Gastrocnemius medialis (tissue), 4 donors: ENCODE results near the gene PHC2. TPM values are rescaled to one million over a fixed set of nuclear protein-coding genes. Genes with fewer than 3 reads are reported as not detected.

Experiments used
- ATAC-seq, 2 donors: fragments of 150-250 bp; one replicate each; pipeline ENCODE4 v1.9.1; 2016
- DNase-seq, 2 donors: peaks; one replicate each; pipeline ENCODE4 v3.0.0-alpha.2; 2019
- H3K27ac ChIP-seq, 4 donors: fragments of 200-600 bp; sonication (generic); 1 replicate in 1 of 4; 2 replicates in 3 of 4; pipeline ENCODE4 v1.5.1; 2016 to 2018; ENCODE audit warnings: mild to moderate bottlenecking in 2 of 4, moderate library complexity in 1 of 4
- H3K27me3 ChIP-seq, 3 donors: fragments of 200-600 bp; sonication (generic) in 2 of 3; 1 replicate in 1 of 3; 2 replicates in 2 of 3; pipeline versions ENCODE4 v1.5.1 to v1.6.0; 2016 to 2019; ENCODE audit warnings: mild to moderate bottlenecking in 1 of 3, moderate library complexity in 1 of 3
- H3K36me3 ChIP-seq, 2 donors: fragments of 200-600 bp; sonication (generic) in 1 of 2; one replicate each; pipeline ENCODE4 v1.5.1; 2017 to 2018
- H3K4me1 ChIP-seq, 2 donors: fragments of 200-600 bp; sonication (generic) in 1 of 2; one replicate each; pipeline ENCODE4 v1.5.1; 2016 to 2017; ENCODE audit warnings: mild to moderate bottlenecking in 2 of 2
- H3K4me3 ChIP-seq, 4 donors: fragments of 200-600 bp; sonication (generic) in 3 of 4; 1 replicate in 1 of 4; 2 replicates in 3 of 4; pipeline ENCODE4 v1.5.1; 2016 to 2019; ENCODE audit warnings: mild to moderate bottlenecking in 2 of 4
- H3K9me3 ChIP-seq, 3 donors: fragments of 200-600 bp; sonication (generic) in 2 of 3; 1 replicate in 1 of 3; 2 replicates in 2 of 3; pipeline ENCODE4 v1.5.1; 2016 to 2019
- POLR2A ChIP-seq, 2 donors: fragments of 450-650 bp; IDR thresholded peaks; one replicate each; pipeline ENCODE4 v1.6.1; 2017; ENCODE audit warnings: antibody characterized with exemption in 2 of 2, mild to moderate bottlenecking in 2 of 2, moderate library complexity in 2 of 2
- in situ Hi-C, 4 donors: fragments of 200-750 bp; cut with MboI; loops; one replicate each; pipeline versions ENCODE4 v1.15.0 to v1.8.0; 2017; ENCODE audit warnings: low sequenced_read_pairs in 4 of 4
- intact Hi-C: fragments of 100-400 bp; cut with DNase I; formaldehyde crosslinking; loops from one replicate; pipeline ENCODE4 v1.15.1; 2023; ENCODE audit warnings: low total_unique reads
- total RNA-seq, 4 donors: library from RNA; depleted of rRNA; stranded (reverse); fragments of >200 nt; gene quantifications; one replicate each; pipeline versions ENCODE4 v1.1.0 to v1.2.3, GENCODE V29; 2016
- TF ChIP-seq, protein P1 (sequence below), 5 experiments: fragments of 450-650 bp in 3 of 5; fragments of 200-600 bp in 2 of 5; sonication (generic) in 2 of 5; IDR thresholded peaks in 4 of 5; conservative IDR thresholded peaks in 1 of 5; 1 replicate in 4 of 5; 2 replicates in 1 of 5; pipeline ENCODE4 v1.5.1; 2016 to 2019; ENCODE audit warnings: antibody characterized with exemption in 5 of 5, mild to moderate bottlenecking in 3 of 5, moderate library complexity in 3 of 5

The PHC2 gene
- total RNA-seq, 4 donors from 2014 or later = 318 to 516 (median 364) TPM

DNA sequence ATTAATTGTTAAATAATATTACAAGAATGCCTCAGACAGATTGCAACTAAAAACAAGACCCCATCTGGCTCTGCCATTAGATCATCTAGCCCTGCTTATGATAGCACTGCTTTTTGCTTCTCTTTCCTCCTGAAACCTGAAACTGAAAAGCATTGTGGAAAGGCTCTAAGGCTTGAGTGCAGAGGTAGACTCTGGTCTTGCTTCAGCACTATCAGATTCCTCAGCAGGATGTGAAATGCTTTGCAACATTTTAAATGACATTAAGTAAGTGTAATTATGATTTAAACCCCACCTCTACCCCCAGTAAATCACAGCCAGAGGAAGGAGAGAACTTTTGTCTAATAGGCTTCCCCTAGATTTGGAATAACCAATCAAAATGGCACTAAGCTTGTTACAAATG lies 32.9 kb downstream of the PHC2 start:
- intact Hi-C loops = no loop called here
- H3K36me3 ChIP-seq = no peaks in the 10 kb centered on the region
- no peak for ATAC-seq
- H3K4me1 ChIP-seq = peaks cover 37 to 46% of the 10 kb centered on the region in 2 donors
- H3K27me3 ChIP-seq = no peaks in the 10 kb centered on the region
- H3K9me3 ChIP-seq = no peaks in the 10 kb centered on the region
- TF ChIP-seq, protein P1, sequence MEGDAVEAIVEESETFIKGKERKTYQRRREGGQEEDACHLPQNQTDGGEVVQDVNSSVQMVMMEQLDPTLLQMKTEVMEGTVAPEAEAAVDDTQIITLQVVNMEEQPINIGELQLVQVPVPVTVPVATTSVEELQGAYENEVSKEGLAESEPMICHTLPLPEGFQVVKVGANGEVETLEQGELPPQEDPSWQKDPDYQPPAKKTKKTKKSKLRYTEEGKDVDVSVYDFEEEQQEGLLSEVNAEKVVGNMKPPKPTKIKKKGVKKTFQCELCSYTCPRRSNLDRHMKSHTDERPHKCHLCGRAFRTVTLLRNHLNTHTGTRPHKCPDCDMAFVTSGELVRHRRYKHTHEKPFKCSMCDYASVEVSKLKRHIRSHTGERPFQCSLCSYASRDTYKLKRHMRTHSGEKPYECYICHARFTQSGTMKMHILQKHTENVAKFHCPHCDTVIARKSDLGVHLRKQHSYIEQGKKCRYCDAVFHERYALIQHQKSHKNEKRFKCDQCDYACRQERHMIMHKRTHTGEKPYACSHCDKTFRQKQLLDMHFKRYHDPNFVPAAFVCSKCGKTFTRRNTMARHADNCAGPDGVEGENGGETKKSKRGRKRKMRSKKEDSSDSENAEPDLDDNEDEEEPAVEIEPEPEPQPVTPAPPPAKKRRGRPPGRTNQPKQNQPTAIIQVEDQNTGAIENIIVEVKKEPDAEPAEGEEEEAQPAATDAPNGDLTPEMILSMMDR (IDR thresholded peaks at IDR 0.05 in 4 of 5, conservative IDR thresholded peaks at IDR 0.05 in 1 of 5) = no peak
- no peak for TF ChIP-seq POLR2A (IDR thresholded peaks at IDR 0.05)
- in situ Hi-C loops = no loop called here
- H3K4me3 ChIP-seq = no peak overlapping the region
- no peak for DNase-seq
- no peak overlapping the region for H3K27ac ChIP-seq

DNA sequence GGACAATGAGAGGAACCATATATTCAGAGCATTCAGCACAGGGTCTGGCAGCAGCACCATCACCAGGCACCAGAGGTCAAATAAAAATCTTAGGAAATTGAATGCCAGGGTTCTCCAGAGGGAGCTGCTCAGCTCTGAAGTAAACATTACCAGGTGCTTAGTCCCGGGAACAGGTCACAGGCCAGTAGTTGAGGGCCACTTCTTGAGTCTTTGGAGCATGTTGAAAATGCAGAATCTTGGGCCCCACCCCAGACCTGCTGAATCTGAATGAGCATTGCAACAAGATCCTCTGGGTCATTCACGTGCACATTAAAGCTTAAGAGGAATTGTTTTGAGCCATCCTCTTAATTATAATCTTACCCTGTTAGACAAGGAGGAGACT lies 33.8 kb downstream of the PHC2 start:
- Histone ChIP-seq H3K9me3 (no peaks in the 10 kb centered on the region), H3K4me1 (peaks cover 41 to 49% of the 10 kb centered on the region in 2 donors), H3K27me3 (no peaks in the 10 kb centered on the region), H3K4me3 (no peak overlapping the region), H3K27ac (no peak overlapping the region), H3K36me3 (no peaks in the 10 kb centered on the region)
- DNase-seq (no peak), ATAC-seq (no peak)
- in situ Hi-C loops (no loop called here), intact Hi-C loops (no loop called here)
- TF ChIP-seq, protein P1 (IDR thresholded peaks at IDR 0.05 in 4 of 5, conservative IDR thresholded peaks at IDR 0.05 in 1 of 5) = no peak
- no peak for TF ChIP-seq POLR2A (IDR thresholded peaks at IDR 0.05)

DNA sequence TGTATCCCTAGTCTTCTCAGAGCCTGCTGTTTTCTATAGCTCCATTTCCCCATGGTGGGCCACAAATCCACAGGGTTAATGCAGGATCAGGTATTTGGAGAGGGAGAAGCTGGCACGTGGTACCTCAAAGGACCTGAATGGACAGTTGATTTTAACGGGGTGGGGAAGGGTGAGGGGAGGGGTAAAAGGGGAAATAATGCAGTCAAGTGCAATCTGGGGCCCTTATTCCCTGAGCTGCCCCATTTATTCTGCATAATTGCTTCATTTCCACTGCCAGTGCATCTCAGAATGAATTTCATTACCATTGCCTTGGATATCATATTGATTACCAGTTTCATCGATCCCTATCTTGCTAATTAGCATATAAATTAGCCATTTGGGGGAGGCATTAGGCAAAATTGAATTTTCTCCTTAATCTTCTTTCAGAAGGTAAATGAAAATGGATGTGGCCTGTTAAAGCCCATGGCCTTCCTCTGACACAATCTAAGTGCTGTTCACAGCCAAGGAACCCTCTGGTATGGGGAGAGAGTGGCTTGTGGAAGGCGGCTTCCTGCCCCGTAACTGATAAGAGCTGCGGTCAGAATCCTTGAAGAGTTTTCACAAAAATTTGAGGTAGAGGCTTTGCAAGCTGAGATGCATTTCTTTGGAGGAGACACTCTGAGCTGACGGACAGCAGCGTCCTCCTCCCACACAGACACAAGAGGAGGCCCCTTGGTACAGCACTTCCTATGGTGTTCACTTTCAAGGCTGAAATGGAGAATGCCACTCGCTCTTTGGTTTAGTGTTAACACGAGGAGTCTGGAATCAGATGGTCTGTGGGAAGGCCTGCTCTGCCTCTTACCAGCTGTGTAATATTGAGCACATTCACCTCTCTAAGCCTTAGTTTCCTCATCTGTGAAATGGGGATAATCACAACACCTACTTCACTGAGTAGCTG lies 34.4 kb downstream of the PHC2 start:
- no peak for ATAC-seq
- Histone ChIP-seq H3K4me1 (peaks cover 41 to 49% of the 10 kb centered on the region in 2 donors), H3K27me3 (no peaks in the 10 kb centered on the region), H3K4me3 (no peak overlapping the region), H3K27ac (no peak overlapping the region), H3K9me3 (no peaks in the 10 kb centered on the region), H3K36me3 (no peaks in the 10 kb centered on the region)
- no peak for TF ChIP-seq POLR2A (IDR thresholded peaks at IDR 0.05)
- TF ChIP-seq, protein P1 (IDR thresholded peaks at IDR 0.05 in 4 of 5, conservative IDR thresholded peaks at IDR 0.05 in 1 of 5) = no peak
- DNase-seq = no peak
- in situ Hi-C loops (no loop called here), intact Hi-C loops (no loop called here)

DNA sequence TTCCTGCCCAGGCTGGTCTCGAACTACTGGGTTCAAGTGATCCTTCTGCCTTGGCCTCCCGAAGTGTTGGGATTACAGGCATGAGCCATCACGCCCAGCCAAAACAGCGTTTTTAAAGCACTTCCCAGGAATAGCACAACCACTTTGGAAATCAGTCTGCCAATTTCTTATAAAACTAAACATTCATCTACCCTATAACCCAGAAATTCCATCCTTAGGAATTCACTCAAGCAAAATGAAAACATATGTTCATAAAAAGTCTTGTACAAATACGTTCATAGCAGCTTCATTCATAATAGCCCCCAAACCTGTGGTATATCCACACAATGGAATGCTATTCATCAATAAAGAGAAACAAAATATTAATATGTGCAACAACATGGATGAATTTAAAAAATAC lies 36.1 kb downstream of the PHC2 start:
- ATAC-seq (no peak), DNase-seq (no peak)
- in situ Hi-C loops = no loop called here
- H3K4me3 ChIP-seq = no peak overlapping the region
- H3K27me3 ChIP-seq = no peaks in the 10 kb centered on the region
- no peak overlapping the region for H3K27ac ChIP-seq
- no peaks in the 10 kb centered on the region for H3K9me3 ChIP-seq
- H3K4me1 ChIP-seq = peaks cover 35 to 41% of the 10 kb centered on the region in 2 donors
- intact Hi-C loops = no loop called here
- no peaks in the 10 kb centered on the region for H3K36me3 ChIP-seq
- TF ChIP-seq, protein P1 (IDR thresholded peaks at IDR 0.05 in 4 of 5, conservative IDR thresholded peaks at IDR 0.05 in 1 of 5) = no peak
- no peak for TF ChIP-seq POLR2A (IDR thresholded peaks at IDR 0.05)
